ENCODE measurements around the gene TAP1.

Gene TAP1

DNA sequence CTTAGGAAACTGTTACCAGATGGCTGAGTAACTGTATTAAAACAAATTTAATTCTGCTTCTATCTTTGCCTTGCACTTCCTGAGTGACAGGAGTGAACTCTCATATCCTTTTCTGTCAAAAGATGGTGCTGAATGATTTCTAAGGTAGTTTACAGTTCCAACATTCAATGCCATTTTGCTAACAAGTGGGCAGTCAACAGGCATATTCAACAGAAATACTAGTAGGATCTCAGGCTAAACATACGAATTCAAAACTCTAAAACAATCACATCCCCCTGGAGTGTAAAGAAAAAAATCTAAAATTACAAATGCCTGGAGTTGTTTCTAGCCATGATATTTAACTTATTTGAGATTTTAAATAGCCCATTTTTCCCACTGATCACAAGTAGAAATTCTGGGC is 7.2 kb upstream of the TAP1 start:
- TF ChIP-seq, protein P1, sequence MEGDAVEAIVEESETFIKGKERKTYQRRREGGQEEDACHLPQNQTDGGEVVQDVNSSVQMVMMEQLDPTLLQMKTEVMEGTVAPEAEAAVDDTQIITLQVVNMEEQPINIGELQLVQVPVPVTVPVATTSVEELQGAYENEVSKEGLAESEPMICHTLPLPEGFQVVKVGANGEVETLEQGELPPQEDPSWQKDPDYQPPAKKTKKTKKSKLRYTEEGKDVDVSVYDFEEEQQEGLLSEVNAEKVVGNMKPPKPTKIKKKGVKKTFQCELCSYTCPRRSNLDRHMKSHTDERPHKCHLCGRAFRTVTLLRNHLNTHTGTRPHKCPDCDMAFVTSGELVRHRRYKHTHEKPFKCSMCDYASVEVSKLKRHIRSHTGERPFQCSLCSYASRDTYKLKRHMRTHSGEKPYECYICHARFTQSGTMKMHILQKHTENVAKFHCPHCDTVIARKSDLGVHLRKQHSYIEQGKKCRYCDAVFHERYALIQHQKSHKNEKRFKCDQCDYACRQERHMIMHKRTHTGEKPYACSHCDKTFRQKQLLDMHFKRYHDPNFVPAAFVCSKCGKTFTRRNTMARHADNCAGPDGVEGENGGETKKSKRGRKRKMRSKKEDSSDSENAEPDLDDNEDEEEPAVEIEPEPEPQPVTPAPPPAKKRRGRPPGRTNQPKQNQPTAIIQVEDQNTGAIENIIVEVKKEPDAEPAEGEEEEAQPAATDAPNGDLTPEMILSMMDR (IDR thresholded peaks at IDR 0.05; ENCODE audit: low read depth, low read length) = no peak
- DNase-seq (ENCODE audit: low read depth, low spot score) = no peak
- in situ Hi-C loops (cut with HindIII; ENCODE audit: low sequenced_read_pairs) = no loop called here
- no peak overlapping the region for H3K4me3 ChIP-seq (ENCODE audit: low read depth, low read length)

DNA sequence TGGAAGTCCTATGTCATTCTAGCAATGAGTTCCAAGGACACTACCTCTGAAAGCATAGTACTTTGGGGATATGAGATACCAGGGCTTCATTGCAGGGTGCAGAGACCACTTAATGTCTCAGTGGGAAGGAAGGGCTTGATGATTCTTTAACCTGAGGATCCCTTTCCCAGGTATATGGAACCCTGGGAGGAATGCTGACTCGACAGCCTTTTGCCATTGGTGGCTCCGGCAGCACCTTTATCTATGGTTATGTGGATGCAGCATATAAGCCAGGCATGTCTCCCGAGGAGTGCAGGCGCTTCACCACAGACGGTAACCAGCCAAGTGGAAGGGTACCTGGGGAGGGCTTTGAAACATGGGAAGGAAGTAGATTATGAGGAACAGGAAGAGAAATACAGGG is 4.7 kb upstream of the TAP1 start:
- TF ChIP-seq, protein P1 (IDR thresholded peaks at IDR 0.05; ENCODE audit: low read depth, low read length) = no peak
- in situ Hi-C loops (cut with HindIII; ENCODE audit: low sequenced_read_pairs) = no loop called here
- no peak overlapping the region for H3K4me3 ChIP-seq (ENCODE audit: low read depth, low read length)
- DNase-seq (ENCODE audit: low read depth, low spot score) = no peak

DNA sequence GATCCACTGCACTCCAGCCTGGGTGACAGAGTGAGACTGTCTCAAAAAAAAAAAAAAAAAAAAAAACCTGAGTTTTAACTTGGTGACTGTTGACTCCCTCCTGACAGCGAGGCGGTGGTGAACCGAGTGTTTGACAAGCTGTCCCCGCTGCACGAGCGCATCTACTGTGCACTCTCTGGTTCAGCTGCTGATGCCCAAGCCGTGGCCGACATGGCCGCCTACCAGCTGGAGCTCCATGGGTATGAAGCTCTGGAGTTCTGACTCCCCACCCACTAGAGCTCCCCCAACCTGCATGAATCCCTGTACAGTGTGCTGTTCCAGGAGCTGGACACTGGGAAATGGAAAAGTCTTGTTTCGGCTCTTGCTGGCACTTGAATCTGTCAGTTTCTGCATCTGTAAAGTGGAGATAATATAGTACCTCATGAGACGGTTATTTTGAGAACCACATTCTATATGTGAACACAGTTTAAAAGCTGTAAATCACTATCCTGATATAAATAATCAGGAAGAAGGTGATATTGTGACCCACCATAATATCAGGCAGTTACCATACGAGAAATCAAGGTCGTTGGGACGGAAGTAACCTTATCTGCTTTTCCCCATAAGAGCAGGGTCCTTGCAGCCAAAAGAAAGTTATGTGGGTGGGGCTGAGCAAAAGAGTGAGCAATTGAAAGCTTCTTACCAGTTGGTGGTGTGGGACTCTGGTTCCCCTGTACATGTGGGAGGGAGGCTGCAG is 3.8 kb upstream of the TAP1 start:
- TF ChIP-seq, protein P1 (IDR thresholded peaks at IDR 0.05; ENCODE audit: low read depth, low read length) = no peak
- no peak overlapping the region for H3K4me3 ChIP-seq (ENCODE audit: low read depth, low read length)
- in situ Hi-C loops (cut with HindIII; ENCODE audit: low sequenced_read_pairs) = no loop called here
- no peak for DNase-seq (ENCODE audit: low read depth, low spot score)

DNA sequence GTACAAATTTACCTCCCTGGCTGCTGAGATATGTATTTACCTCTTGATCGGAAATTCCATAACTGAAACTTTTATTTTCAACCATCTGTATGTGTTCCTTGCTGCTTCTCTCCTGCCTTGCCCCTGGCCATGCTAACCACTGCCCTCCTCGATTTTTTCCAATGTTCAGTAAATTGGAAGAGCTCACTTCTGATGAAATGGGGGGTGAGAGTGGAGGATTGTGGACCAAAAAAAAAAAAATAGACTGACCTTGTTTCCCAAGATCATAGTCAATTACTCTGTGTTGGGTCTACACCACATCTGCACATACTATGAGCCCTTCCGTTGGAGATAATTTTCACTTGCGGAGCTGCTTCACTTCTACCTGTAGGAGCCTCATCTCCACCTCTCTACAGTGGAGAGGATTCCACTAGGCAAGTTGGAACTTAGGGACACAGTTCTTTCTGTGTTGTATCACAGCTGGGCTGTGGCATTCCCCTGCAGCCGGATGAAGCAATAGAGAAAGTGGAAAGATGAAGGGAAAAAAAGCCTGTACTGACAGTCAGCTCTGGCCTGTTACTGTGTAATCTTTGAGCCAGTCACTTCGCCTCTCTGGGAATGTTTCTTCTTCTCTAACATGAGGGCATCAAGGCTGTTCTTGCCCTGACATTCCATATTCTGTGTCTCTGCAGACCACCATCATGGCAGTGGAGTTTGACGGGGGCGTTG is 2.1 kb upstream of the TAP1 start:
- TF ChIP-seq, protein P1 (IDR thresholded peaks at IDR 0.05; ENCODE audit: low read depth, low read length) = no peak
- no peak for DNase-seq (ENCODE audit: low read depth, low spot score)
- H3K4me3 ChIP-seq (ENCODE audit: low read depth, low read length) = no peak overlapping the region
- in situ Hi-C loops (cut with HindIII; ENCODE audit: low sequenced_read_pairs) = no loop called here

DNA sequence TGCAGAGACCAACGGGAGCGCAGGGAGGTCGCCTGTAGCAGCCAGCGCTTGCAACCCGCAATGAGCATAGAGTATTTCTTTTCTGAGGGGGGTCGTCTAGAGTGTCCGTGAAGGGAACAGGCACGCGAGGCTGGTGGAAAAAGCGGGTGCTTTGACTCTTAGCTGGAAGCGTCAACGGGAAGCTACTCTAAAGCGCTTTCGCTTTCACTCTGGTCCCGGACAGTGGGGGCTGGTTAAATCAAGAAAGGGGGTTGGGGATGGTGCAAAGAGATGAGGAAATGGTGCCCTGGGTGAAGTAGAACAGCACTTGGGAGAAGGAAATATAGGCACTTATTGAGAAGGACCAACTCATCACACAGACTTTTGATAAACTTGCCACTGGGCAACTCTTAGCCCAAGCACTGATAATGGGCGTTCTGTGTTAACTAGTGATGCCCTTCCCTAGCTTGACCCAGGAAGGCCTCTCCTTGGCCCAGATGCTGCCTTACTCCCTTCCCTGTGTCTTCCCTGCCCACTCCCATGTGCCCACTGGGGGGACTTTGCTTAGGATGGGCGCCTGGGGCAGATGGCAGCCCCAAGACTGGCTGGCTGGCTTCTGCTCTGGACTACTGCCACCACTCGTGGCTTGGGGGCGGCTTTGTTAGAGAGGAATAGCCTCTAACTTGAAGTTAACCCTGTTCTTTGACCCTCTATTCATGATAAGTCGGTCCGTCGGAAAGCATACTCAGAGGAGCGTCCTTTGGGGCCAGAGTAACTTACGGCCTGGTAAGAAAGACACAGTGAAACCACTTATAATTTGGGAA is 1.1 kb upstream of the TAP1 start:
- TF ChIP-seq, protein P1 (IDR thresholded peaks at IDR 0.05; ENCODE audit: low read depth, low read length) = no peak
- peak overlapping the region; percentile 81 for H3K4me3 ChIP-seq (ENCODE audit: low read depth, low read length)
- DNase-seq (ENCODE audit: low read depth, low spot score) = peak; percentile 39
- in situ Hi-C loops (cut with HindIII; ENCODE audit: low sequenced_read_pairs) = no loop called here

DNA sequence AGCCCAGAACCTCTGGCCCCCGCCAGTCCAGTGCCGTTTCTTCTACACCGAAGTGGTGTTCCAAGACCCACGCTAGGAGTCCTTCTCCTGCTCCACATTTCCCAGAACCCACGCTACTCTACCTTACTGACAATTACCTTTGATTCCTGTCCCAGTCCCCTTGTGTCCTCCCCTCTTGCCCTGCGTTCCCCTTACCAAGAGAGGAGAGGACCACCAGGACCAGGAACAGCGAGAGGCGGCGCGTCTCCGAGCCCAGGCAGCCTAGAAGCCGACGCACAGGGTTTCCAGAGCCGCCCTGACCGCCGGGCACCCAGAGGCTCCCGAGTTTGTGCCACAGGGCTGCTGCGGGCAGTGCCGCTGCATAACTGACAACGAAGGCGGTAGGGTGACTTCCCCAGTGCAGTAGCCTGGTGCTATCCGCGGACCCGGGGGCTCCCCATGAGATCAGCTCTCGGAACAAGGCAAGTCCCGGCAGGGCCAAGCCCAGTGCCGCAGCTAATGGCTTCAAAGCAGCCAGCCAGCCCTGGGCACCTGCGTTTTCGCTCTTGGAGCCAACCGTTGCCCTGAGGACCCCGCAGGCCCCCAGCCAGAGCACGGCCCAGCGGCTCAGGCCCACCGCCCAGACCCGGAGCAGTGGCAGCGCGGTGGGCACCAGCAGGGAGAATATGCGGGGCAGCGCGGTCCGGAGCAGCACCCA is 512 bp downstream of the TAP1 start:
- TF ChIP-seq, protein P1 (IDR thresholded peaks at IDR 0.05; ENCODE audit: low read depth, low read length) = no peak
- DNase-seq (ENCODE audit: low read depth, low spot score) = peak; percentile 45
- peak overlapping the region; percentile 81 for H3K4me3 ChIP-seq (ENCODE audit: low read depth, low read length)
- in situ Hi-C loops (cut with HindIII; ENCODE audit: low sequenced_read_pairs) = no loop called here

Measured in astrocyte of the spinal cord (primary cell).